Measurements from ENCODE around the gene LCLAT1. TPM values are rescaled to one million over a fixed set of nuclear protein-coding genes. Genes with fewer than 3 reads are reported as not detected.
A peak's percentile ranks its signal among the peaks of the same experiment; 100 is the strongest.

Gene LCLAT1
- total RNA-seq, 2 donors from 2014 or later = 30.2 to 34.2 TPM

DNA sequence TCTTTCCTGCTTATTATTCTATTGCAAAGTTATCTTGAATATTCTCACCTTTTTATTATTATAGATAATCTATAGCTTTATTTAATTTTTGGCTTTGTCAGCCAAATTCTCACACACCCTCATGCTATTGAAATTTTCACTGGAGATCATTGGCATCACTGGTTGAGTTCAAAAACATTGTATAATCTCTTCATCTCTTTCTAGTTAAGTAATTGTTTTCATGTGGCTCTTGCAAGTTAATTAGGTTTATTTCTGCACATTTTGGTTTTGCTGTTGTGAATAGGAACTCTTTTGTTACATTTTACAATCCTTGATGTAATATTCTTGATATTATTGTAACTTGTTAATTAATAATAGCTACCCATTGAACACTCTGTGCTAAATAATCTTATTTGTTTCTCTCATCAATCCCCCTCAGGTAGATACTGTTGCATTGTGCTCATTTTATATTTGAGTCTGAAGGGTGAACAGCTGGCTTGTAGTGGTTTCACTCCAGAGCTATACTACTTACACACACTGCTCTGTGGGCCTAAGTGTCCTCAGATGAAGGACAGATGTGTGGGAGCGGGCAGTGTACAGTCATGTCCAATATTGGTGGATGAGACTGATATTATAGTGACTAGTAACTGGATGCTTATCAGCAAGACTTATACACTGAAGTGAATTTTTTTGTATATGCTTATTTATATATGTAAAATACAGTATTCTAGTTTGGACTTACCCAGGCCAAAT, 112.7 kb downstream of the LCLAT1 start:
- TF ChIP-seq, protein P1, sequence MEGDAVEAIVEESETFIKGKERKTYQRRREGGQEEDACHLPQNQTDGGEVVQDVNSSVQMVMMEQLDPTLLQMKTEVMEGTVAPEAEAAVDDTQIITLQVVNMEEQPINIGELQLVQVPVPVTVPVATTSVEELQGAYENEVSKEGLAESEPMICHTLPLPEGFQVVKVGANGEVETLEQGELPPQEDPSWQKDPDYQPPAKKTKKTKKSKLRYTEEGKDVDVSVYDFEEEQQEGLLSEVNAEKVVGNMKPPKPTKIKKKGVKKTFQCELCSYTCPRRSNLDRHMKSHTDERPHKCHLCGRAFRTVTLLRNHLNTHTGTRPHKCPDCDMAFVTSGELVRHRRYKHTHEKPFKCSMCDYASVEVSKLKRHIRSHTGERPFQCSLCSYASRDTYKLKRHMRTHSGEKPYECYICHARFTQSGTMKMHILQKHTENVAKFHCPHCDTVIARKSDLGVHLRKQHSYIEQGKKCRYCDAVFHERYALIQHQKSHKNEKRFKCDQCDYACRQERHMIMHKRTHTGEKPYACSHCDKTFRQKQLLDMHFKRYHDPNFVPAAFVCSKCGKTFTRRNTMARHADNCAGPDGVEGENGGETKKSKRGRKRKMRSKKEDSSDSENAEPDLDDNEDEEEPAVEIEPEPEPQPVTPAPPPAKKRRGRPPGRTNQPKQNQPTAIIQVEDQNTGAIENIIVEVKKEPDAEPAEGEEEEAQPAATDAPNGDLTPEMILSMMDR (conservative IDR thresholded peaks at IDR 0.05) = no peak
- WGBS, 2 experiments (ENCODE audit: insufficient coverage in 1 of 2, insufficient read length in 1 of 2) = 100% methylated on average over 1 of the region's 1 CpG
- Histone ChIP-seq H3K9me3 (ENCODE audit: control insufficient read depth, low read length) (no peaks in the 10 kb centered on the region), H3K27me3 (ENCODE audit: control insufficient read depth, insufficient read depth, low read length, poor library complexity, severe bottlenecking) (no peaks in the 10 kb centered on the region), H3K4me1 (ENCODE audit: control insufficient read depth, insufficient read depth, low read length) (no peaks in the 10 kb centered on the region), H3K9ac (ENCODE audit: extremely low read depth, low read length, poor library complexity, severe bottlenecking) (no peak overlapping the region), H3K4me3 (ENCODE audit: low read length) (no peak overlapping the region), H3K27ac (ENCODE audit: low read depth, low read length) (no peak overlapping the region), H3K36me3 (ENCODE audit: control insufficient read depth, insufficient read depth, low read length) (peaks cover 8% of the 10 kb centered on the region)
- H3K27ac Mint-ChIP-seq = peak overlapping the region; percentile 50
- no peak overlapping the region for H3K4me3 Mint-ChIP-seq
- no peaks in the 10 kb centered on the region for H3K4me1 Mint-ChIP-seq
- H3K9me3 Mint-ChIP-seq = peaks cover 1% of the 10 kb centered on the region
- DNase-seq = no peak
- peaks cover 7% of the 10 kb centered on the region for H3K36me3 Mint-ChIP-seq (ENCODE audit: low read depth)
- H3K27me3 Mint-ChIP-seq (ENCODE audit: insufficient read depth) = no peaks in the 10 kb centered on the region

DNA sequence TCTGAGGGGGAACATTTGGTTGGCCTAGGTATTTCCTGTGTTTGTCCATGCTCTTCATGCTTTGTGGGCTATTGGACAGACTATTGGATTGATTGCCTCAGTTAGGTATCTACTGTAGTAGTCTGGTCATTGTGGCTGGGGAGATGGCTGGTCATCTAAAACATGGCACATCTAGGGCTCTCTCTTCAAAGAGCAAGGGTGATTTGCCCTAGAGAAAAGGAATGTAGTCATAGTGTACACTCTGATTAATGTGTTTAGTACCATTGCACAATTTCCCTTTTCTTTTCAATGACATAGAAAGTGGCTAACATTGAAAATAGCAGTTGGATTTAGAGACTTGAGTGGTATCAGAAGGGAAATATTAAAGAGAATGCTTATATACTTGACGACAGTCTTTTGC, 114.3 kb downstream of the LCLAT1 start:
- Histone ChIP-seq H3K4me1 (ENCODE audit: control insufficient read depth, insufficient read depth, low read length) (no peaks in the 10 kb centered on the region), H3K9ac (ENCODE audit: extremely low read depth, low read length, poor library complexity, severe bottlenecking) (no peak overlapping the region), H3K27me3 (ENCODE audit: control insufficient read depth, insufficient read depth, low read length, poor library complexity, severe bottlenecking) (no peaks in the 10 kb centered on the region), H3K9me3 (ENCODE audit: control insufficient read depth, low read length) (no peaks in the 10 kb centered on the region), H3K27ac (ENCODE audit: low read depth, low read length) (no peak overlapping the region), H3K4me3 (ENCODE audit: low read length) (no peak overlapping the region), H3K36me3 (ENCODE audit: control insufficient read depth, insufficient read depth, low read length) (peaks cover 8% of the 10 kb centered on the region)
- no peak overlapping the region for H3K4me3 Mint-ChIP-seq
- DNase-seq = no peak
- H3K27ac Mint-ChIP-seq = no peak overlapping the region
- peaks cover 5% of the 10 kb centered on the region for H3K36me3 Mint-ChIP-seq (ENCODE audit: low read depth)
- no peaks in the 10 kb centered on the region for H3K9me3 Mint-ChIP-seq
- no peaks in the 10 kb centered on the region for H3K27me3 Mint-ChIP-seq (ENCODE audit: insufficient read depth)
- 100% methylated on average over 1 of the region's 1 CpG for WGBS, 2 experiments (ENCODE audit: insufficient coverage in 1 of 2, insufficient read length in 1 of 2)
- H3K4me1 Mint-ChIP-seq = no peaks in the 10 kb centered on the region
- TF ChIP-seq, protein P1 (conservative IDR thresholded peaks at IDR 0.05) = no peak

DNA sequence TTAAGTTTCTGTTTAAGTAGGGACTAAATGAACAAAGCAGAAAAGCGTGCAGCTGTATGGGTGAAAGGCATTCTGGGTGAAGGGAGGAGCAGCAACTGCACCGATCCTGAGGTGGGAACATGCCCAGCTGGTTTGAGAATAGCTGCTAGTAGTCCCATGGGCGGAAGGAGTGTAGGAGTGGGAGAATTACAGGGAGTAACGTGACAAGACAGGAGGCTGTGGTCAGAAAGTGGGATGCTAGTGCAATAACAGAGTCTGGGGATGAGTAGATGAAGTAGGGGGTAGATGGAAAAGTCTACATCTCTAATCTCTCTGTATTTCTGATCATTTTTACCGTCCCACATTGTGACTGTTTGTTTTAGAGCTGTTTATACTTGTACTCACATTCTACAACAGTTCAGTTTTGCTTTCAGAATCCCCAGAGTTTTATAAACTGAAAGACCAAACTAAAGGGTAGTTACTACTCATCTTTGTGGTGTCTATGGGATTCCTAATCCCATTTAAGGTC, 118.9 kb downstream of the LCLAT1 start:
- WGBS, 2 experiments (ENCODE audit: insufficient coverage in 1 of 2, insufficient read length in 1 of 2) = 95 to 97% methylated on average over 4 to 5 of the region's 5 CpGs
- no peak for DNase-seq
- Histone ChIP-seq H3K9me3 (ENCODE audit: control insufficient read depth, low read length) (no peaks in the 10 kb centered on the region), H3K27ac (ENCODE audit: low read depth, low read length) (no peak overlapping the region), H3K27me3 (ENCODE audit: control insufficient read depth, insufficient read depth, low read length, poor library complexity, severe bottlenecking) (no peaks in the 10 kb centered on the region), H3K36me3 (ENCODE audit: control insufficient read depth, insufficient read depth, low read length) (peaks cover 16% of the 10 kb centered on the region), H3K4me1 (ENCODE audit: control insufficient read depth, insufficient read depth, low read length) (no peaks in the 10 kb centered on the region), H3K9ac (ENCODE audit: extremely low read depth, low read length, poor library complexity, severe bottlenecking) (no peak overlapping the region), H3K4me3 (ENCODE audit: low read length) (no peak overlapping the region)
- H3K27me3 Mint-ChIP-seq (ENCODE audit: insufficient read depth) = no peaks in the 10 kb centered on the region
- H3K9me3 Mint-ChIP-seq = no peaks in the 10 kb centered on the region
- H3K4me1 Mint-ChIP-seq = no peaks in the 10 kb centered on the region
- no peak overlapping the region for H3K4me3 Mint-ChIP-seq
- H3K36me3 Mint-ChIP-seq (ENCODE audit: low read depth) = peaks cover 12% of the 10 kb centered on the region
- TF ChIP-seq, protein P1 (conservative IDR thresholded peaks at IDR 0.05) = no peak
- no peak overlapping the region for H3K27ac Mint-ChIP-seq

All from endodermal cell (in vitro differentiated cells).